Measurements from ENCODE around the gene KIAA1143. TPM values are rescaled to one million over a fixed set of nuclear protein-coding genes. Genes with fewer than 3 reads are reported as not detected.

The KIAA1143 gene
- 10 to 100 TPM in 2 of 4 donors, 1 to 10 TPM in 2; 8.9 to 21.5 (median 10.9) TPM for total RNA-seq

DNA sequence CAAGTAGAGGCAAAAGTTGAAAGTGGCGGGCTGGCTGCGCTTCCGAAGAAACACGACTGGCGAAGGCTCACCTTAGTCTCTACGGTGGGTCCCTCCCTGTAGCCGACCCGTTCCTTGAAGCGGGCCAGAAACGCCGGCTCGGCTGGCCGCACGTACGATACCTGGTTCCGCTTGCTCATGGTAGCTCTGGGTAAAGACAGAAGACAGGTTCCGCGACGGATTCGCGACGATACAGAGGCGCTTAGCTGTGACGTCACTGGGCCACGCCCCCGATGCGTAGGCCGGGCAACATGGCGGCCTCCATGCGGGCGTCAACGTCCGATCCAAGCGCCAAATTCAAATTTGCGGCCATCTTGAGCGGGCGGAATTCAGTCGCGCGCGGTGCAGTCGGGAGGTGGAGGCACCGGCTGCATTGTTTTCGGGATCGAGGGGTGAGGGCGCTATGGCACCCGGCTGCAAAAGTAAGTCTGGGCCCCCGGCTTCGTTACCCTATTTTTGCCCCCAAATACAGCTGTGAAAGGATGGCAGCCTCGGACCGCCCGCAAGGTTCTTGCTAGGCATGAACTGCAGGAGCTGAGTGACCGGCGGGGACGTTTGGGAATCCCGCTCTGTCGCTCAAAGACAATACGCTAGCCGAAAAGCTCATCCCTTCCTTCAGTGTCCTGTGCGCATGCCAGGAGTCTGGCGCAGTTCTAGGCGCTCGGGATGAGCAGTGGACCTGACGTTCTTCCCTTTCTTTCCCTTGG, at the start of gene KIAA1143, which contains the start of gene KIF15:
Gene KIAA1143 (minus strand): TSS at position 196 of the 746 bp plus-strand sequence. CDS start 17 bp downstream, at position 179.
Gene KIF15 (plus strand): TSS at position 371 of the 746 bp plus-strand sequence. CDS start 72 bp downstream, at position 443.
- Histone ChIP-seq H3K27ac (peak within 1 kb of the TSS; percentile 54 to 79 (median 74)), H3K36me3 (no peaks in the 10 kb centered on the region)
- TF ChIP-seq, protein P1, sequence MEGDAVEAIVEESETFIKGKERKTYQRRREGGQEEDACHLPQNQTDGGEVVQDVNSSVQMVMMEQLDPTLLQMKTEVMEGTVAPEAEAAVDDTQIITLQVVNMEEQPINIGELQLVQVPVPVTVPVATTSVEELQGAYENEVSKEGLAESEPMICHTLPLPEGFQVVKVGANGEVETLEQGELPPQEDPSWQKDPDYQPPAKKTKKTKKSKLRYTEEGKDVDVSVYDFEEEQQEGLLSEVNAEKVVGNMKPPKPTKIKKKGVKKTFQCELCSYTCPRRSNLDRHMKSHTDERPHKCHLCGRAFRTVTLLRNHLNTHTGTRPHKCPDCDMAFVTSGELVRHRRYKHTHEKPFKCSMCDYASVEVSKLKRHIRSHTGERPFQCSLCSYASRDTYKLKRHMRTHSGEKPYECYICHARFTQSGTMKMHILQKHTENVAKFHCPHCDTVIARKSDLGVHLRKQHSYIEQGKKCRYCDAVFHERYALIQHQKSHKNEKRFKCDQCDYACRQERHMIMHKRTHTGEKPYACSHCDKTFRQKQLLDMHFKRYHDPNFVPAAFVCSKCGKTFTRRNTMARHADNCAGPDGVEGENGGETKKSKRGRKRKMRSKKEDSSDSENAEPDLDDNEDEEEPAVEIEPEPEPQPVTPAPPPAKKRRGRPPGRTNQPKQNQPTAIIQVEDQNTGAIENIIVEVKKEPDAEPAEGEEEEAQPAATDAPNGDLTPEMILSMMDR (IDR thresholded peaks at IDR 0.05), result no peak
- peak; percentile 54 to 72 for TF ChIP-seq POLR2A (IDR thresholded peaks at IDR 0.05)

GRCh38 chr3:44805960-44806359, 44.5 kb upstream of the KIAA1143 start:
- no peak for DNase-seq
- H3K36me3 ChIP-seq, result no peaks in the 10 kb centered on the region
- H3K9me3 ChIP-seq, result no peaks in the 10 kb centered on the region
- H3K4me3 ChIP-seq, result no peak overlapping the region
- no peaks in the 10 kb centered on the region for H3K27me3 ChIP-seq
- no peaks in the 10 kb centered on the region for H3K4me1 ChIP-seq
- no peak for TF ChIP-seq POLR2A (IDR thresholded peaks at IDR 0.05)
- TF ChIP-seq, protein P1 (IDR thresholded peaks at IDR 0.05), result no peak
- no peak overlapping the region for H3K27ac ChIP-seq

More for the DNA sequence above, at the start of gene KIAA1143, which contains the start of gene KIF15:
- Histone ChIP-seq H3K4me3 (peak within 1 kb of the TSS; percentile 73 to 85 (median 78)), H3K27me3 (no peaks in the 10 kb centered on the region), H3K4me1 (peaks cover 4 to 18% (median 5%) of the 10 kb centered on the region in 4 donors), H3K9me3 (no peaks in the 10 kb centered on the region)
- DNase-seq, result peak; percentile 96 to 99 (median 98)

GRCh38 chr3:44803298-44803697, 41.9 kb upstream of the KIAA1143 start:
- Histone ChIP-seq H3K27me3 (no peaks in the 10 kb centered on the region), H3K9me3 (no peaks in the 10 kb centered on the region), H3K4me3 (no peak overlapping the region), H3K27ac (no peak overlapping the region), H3K36me3 (no peaks in the 10 kb centered on the region), H3K4me1 (no peaks in the 10 kb centered on the region)
- TF ChIP-seq, protein P1 (IDR thresholded peaks at IDR 0.05), result no peak
- no peak for TF ChIP-seq POLR2A (IDR thresholded peaks at IDR 0.05)
- DNase-seq, result no peak

GRCh38 chr3:44802011-44802410, 40.6 kb upstream of the KIAA1143 start:
- H3K27ac ChIP-seq, result no peak overlapping the region
- H3K27me3 ChIP-seq, result no peaks in the 10 kb centered on the region
- no peaks in the 10 kb centered on the region for H3K4me1 ChIP-seq
- DNase-seq, result no peak
- no peaks in the 10 kb centered on the region for H3K9me3 ChIP-seq
- TF ChIP-seq, protein P1 (IDR thresholded peaks at IDR 0.05), result no peak
- TF ChIP-seq POLR2A (IDR thresholded peaks at IDR 0.05), result no peak
- no peak overlapping the region for H3K4me3 ChIP-seq
- H3K36me3 ChIP-seq, result no peaks in the 10 kb centered on the region

DNA sequence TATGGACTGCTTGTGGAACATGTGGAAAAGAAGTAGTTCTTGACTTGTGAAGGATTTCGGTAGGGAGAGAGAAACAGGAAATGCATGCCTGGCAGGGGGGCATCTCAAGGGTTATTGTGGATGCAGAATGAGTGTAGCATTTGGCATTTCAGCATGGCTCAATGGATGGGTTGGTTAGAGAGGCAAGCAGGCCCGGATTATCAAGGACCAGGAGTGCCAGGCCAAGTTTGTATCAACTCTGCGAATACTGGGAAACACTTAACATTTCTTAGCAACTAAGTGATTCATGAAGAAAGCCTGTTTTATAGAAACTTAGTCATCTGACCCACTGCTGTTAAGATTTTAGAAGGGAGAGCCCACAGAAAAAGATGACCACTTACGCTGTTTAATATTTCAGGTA, 33.8 kb upstream of the KIAA1143 start:
- no peak overlapping the region for H3K4me3 ChIP-seq
- H3K36me3 ChIP-seq, result peaks cover 0 to 7% (median 0%) of the 10 kb centered on the region in 3 donors
- no peaks in the 10 kb centered on the region for H3K4me1 ChIP-seq
- no peaks in the 10 kb centered on the region for H3K27me3 ChIP-seq
- TF ChIP-seq, protein P1 (IDR thresholded peaks at IDR 0.05), result no peak
- no peak for TF ChIP-seq POLR2A (IDR thresholded peaks at IDR 0.05)
- no peak overlapping the region for H3K27ac ChIP-seq
- no peaks in the 10 kb centered on the region for H3K9me3 ChIP-seq
- no peak for DNase-seq

Data from Peyer's patch (tissue), 4 donors.